Measurements from ENCODE around the gene GABARAP. TPM values are rescaled to one million over a fixed set of nuclear protein-coding genes. Genes with fewer than 3 reads are reported as not detected.

Gene GABARAP
- polyA plus RNA-seq, 1 donor (not counting 4 experiments of a cell fraction or from before 2014, with no cell fraction given): 271 TPM

GRCh38 chr17:7204828-7205461, 37.3 kb downstream of the GABARAP start:
- peaks cover 5% of the 10 kb centered on the region for H3K4me1 ChIP-seq (ENCODE audit: control insufficient read depth, extremely low read depth, insufficient read depth, low read length)
- DNase-seq (ENCODE audit: low read depth, low spot score) (no peak), FAIRE-seq (no peak)
- TF ChIP-seq, protein P1, sequence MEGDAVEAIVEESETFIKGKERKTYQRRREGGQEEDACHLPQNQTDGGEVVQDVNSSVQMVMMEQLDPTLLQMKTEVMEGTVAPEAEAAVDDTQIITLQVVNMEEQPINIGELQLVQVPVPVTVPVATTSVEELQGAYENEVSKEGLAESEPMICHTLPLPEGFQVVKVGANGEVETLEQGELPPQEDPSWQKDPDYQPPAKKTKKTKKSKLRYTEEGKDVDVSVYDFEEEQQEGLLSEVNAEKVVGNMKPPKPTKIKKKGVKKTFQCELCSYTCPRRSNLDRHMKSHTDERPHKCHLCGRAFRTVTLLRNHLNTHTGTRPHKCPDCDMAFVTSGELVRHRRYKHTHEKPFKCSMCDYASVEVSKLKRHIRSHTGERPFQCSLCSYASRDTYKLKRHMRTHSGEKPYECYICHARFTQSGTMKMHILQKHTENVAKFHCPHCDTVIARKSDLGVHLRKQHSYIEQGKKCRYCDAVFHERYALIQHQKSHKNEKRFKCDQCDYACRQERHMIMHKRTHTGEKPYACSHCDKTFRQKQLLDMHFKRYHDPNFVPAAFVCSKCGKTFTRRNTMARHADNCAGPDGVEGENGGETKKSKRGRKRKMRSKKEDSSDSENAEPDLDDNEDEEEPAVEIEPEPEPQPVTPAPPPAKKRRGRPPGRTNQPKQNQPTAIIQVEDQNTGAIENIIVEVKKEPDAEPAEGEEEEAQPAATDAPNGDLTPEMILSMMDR (optimal IDR thresholded peaks at IDR 0.05 in 1 of 3, IDR thresholded peaks at IDR 0.05 in 1 of 3, conservative IDR thresholded peaks at IDR 0.05 in 1 of 3; ENCODE audit: extremely low read depth in 1 of 3, insufficient read depth in 2 of 3, low read length in 3 of 3): no peak
- dilution Hi-C loops (cut with MboI; ENCODE audit: extremely low pct_ligation_motif_present, low sequenced_read_pairs): no loop called here
- H3K4me3 ChIP-seq (ENCODE audit: control insufficient read depth in 2 of 3, extremely low read depth in 1 of 3, insufficient read depth in 2 of 3, low read depth in 1 of 3, low read length in 3 of 3): peak overlapping the region; percentile 32 to 68 (median 32)
- no peaks in the 10 kb centered on the region for H4K20me1 ChIP-seq (ENCODE audit: control insufficient read depth, extremely low read depth, insufficient read depth, low read length)
- H3K9me3 ChIP-seq (ENCODE audit: control insufficient read depth, low read depth, low read length): no peaks in the 10 kb centered on the region
- H3K27me3 ChIP-seq (ENCODE audit: control insufficient read depth, extremely low read depth, insufficient read depth, low read length): no peaks in the 10 kb centered on the region
- peak overlapping the region; percentile 84 for H2AFZ ChIP-seq (ENCODE audit: control insufficient read depth, low read length)
- no peaks in the 10 kb centered on the region for H3K79me2 ChIP-seq (ENCODE audit: control insufficient read depth, insufficient read depth, low read length)
- H3K27ac ChIP-seq (ENCODE audit: control insufficient read depth, insufficient read depth, low read length): peak overlapping the region; percentile 20
- no peaks in the 10 kb centered on the region for H3K36me3 ChIP-seq (ENCODE audit: control insufficient read depth in 2 of 2, extremely low read depth in 1 of 2, insufficient read depth in 2 of 2, low read length in 2 of 2)
- no peaks in the 10 kb centered on the region for H3K9me1 ChIP-seq (ENCODE audit: control insufficient read depth, extremely low read depth, insufficient read depth, low read length)
- peak overlapping the region; percentile 52 for H3K9ac ChIP-seq (ENCODE audit: control insufficient read depth, extremely low read depth, insufficient read depth, low read length)
- H3K4me2 ChIP-seq (ENCODE audit: control insufficient read depth, extremely low read depth, insufficient read depth, low read depth, low read length): peak overlapping the region; percentile 83

GRCh38 chr17:7204336-7204735, 37.9 kb downstream of the GABARAP start:
- Histone ChIP-seq H2AFZ (ENCODE audit: control insufficient read depth, low read length) (no peak overlapping the region), H3K36me3 (ENCODE audit: control insufficient read depth in 2 of 2, extremely low read depth in 1 of 2, insufficient read depth in 2 of 2, low read length in 2 of 2) (no peaks in the 10 kb centered on the region), H3K27me3 (ENCODE audit: control insufficient read depth, extremely low read depth, insufficient read depth, low read length) (no peaks in the 10 kb centered on the region), H3K4me2 (ENCODE audit: control insufficient read depth, extremely low read depth, insufficient read depth, low read depth, low read length) (no peak overlapping the region), H3K4me3 (ENCODE audit: control insufficient read depth in 2 of 3, extremely low read depth in 1 of 3, insufficient read depth in 2 of 3, low read depth in 1 of 3, low read length in 3 of 3) (no peak overlapping the region), H3K79me2 (ENCODE audit: control insufficient read depth, insufficient read depth, low read length) (no peaks in the 10 kb centered on the region), H3K27ac (ENCODE audit: control insufficient read depth, insufficient read depth, low read length) (no peak overlapping the region), H3K4me1 (ENCODE audit: control insufficient read depth, extremely low read depth, insufficient read depth, low read length) (peaks cover 5% of the 10 kb centered on the region), H3K9me1 (ENCODE audit: control insufficient read depth, extremely low read depth, insufficient read depth, low read length) (no peaks in the 10 kb centered on the region), H4K20me1 (ENCODE audit: control insufficient read depth, extremely low read depth, insufficient read depth, low read length) (no peaks in the 10 kb centered on the region), H3K9me3 (ENCODE audit: control insufficient read depth, low read depth, low read length) (no peaks in the 10 kb centered on the region), H3K9ac (ENCODE audit: control insufficient read depth, extremely low read depth, insufficient read depth, low read length) (peak overlapping the region; percentile 52)
- DNase-seq (ENCODE audit: low read depth, low spot score): no peak
- dilution Hi-C loops (cut with MboI; ENCODE audit: extremely low pct_ligation_motif_present, low sequenced_read_pairs): no loop called here
- FAIRE-seq: no peak
- TF ChIP-seq EZH2 (IDR thresholded peaks at IDR 0.05; ENCODE audit: low read length): no peak
- TF ChIP-seq, protein P1 (optimal IDR thresholded peaks at IDR 0.05 in 1 of 3, IDR thresholded peaks at IDR 0.05 in 1 of 3, conservative IDR thresholded peaks at IDR 0.05 in 1 of 3; ENCODE audit: extremely low read depth in 1 of 3, insufficient read depth in 2 of 3, low read length in 3 of 3): no peak
